Transverse colon (tissue), 4 donors: Measurements from ENCODE around the gene CEP57L1. TPM values are rescaled to one million over a fixed set of nuclear protein-coding genes. Genes with fewer than 3 reads are reported as not detected.

Source experiments
- DNase-seq: peaks from one replicate; pipeline ENCODE4 v3.0.0-alpha.2; 2019
- H3K27ac ChIP-seq, 4 donors: fragments of 200-600 bp; sonication (generic); 2 replicates each; pipeline ENCODE4 v1.5.1; 2016 to 2018; ENCODE audit warnings: inconsistent platforms in 4 of 4
- H3K27me3 ChIP-seq: fragments of 200-600 bp; sonication (generic); 2 replicates; pipeline ENCODE4 v1.5.1; 2017; ENCODE audit warnings: inconsistent platforms
- H3K36me3 ChIP-seq, 4 donors: fragments of 200-600 bp; sonication (generic); 2 replicates each; pipeline ENCODE4 v1.5.1; 2017 to 2019; ENCODE audit warnings: inconsistent platforms in 4 of 4
- H3K4me1 ChIP-seq, 4 donors: fragments of 200-600 bp; sonication (generic); 2 replicates each; pipeline ENCODE4 v1.5.1; 2017 to 2020; ENCODE audit warnings: inconsistent platforms in 4 of 4
- H3K4me3 ChIP-seq, 4 donors: fragments of 200-600 bp; sonication (generic); 1 replicate in 1 of 4; 2 replicates in 3 of 4; pipeline versions ENCODE4 v1.5.1 to v1.6.1; 2017 to 2019; ENCODE audit warnings: inconsistent platforms in 4 of 4
- H3K9me3 ChIP-seq, 2 donors: fragments of 200-600 bp; sonication (generic); 2 replicates each; pipeline ENCODE4 v1.5.1; 2017 to 2019; ENCODE audit warnings: inconsistent platforms in 2 of 2
- CTCF ChIP-seq, 5 experiments: fragments of 200-600 bp in 3 of 5; fragments of 450-650 bp in 2 of 5; sonication (generic) in 3 of 5; IDR thresholded peaks; 1 replicate in 2 of 5; 2 replicates in 3 of 5; pipeline ENCODE4 v1.5.1; 2016 to 2017; ENCODE audit warnings: antibody characterized with exemption in 5 of 5, inconsistent platforms in 3 of 5, mild to moderate bottlenecking in 2 of 5, moderate library complexity in 1 of 5
- EP300 ChIP-seq: sonication (generic); formaldehyde crosslinking; IDR thresholded peaks from one replicate; pipeline ENCODE4 v1.6.1; 2017; ENCODE audit warnings: antibody characterized with exemption, low read depth
- POLR2A ChIP-seq: fragments of 450-650 bp; IDR thresholded peaks from one replicate; pipeline ENCODE4 v1.6.1; 2016; ENCODE audit warnings: antibody characterized with exemption, mild to moderate bottlenecking, moderate library complexity
- POLR2AphosphoS5 ChIP-seq, 3 donors: sonication (generic); formaldehyde crosslinking; IDR thresholded peaks; one replicate each; pipeline ENCODE4 v1.6.1; 2016; ENCODE audit warnings: antibody characterized with exemption in 3 of 3
- WGBS, 2 donors: methylation state at CpG; one replicate each; pipeline ENCODE4 v1.1.5; 2018; ENCODE audit warnings: low coverage in 1 of 2; 5-methylcytosine and 5-hydroxymethylcytosine counted together
- in situ Hi-C, 4 donors: fragments of 200-750 bp; cut with MboI; loops; one replicate each; pipeline versions ENCODE4 v1.15.0 to v1.15.1; 2017; ENCODE audit warnings: low sequenced_read_pairs in 3 of 4, low pct_ligation_motif_present in 1 of 4, low pct_unique_long_range_greater_than_20kb in 1 of 4
- intact Hi-C: fragments of 100-400 bp; cut with DNase I; formaldehyde crosslinking; loops from one replicate; pipeline ENCODE4 v1.15.1; 2023; ENCODE audit warnings: low total_unique reads
- total RNA-seq, 4 donors: library from RNA; depleted of rRNA; stranded (reverse); fragments of >200 nt; gene quantifications; one replicate each; pipeline ENCODE4 v1.1.0, GENCODE V29; 2016

The CEP57L1 gene
- total RNA-seq, 4 donors from 2014 or later: 1.9 to 29.5 (median 9.5) TPM

DNA sequence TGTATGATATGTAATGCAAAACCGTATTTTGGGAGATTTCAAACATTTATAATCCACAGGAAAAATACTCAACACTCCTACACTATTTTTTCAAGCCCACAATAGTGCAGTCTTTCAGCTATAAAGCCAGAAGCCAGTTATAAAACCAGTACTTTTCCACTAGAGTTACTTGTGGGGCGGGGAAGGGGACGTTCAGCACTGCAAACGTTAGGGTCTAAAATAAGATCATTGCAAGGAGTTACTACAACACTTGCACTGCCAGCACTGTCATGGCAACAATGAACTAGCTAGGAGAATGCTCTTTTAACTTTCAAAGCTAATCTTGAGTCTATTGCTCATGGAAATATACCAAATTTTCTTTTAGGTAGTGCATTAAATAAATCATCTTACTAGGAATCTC lies 15.3 kb upstream of the CEP57L1 start:
- Histone ChIP-seq H3K9me3 (no peaks in the 10 kb centered on the region), H3K4me1 (peaks cover 0 to 47% (median 15%) of the 10 kb centered on the region in 4 donors), H3K27ac (peak overlapping the region; percentile 26 to 65 (median 54)), H3K27me3 (no peaks in the 10 kb centered on the region), H3K4me3 (no peak overlapping the region), H3K36me3 (no peaks in the 10 kb centered on the region)
- intact Hi-C loops: loop anchor here (10.0 kb wide), 1 partner anchor 535 kb away; no protein-coding TSS in a partner anchor
- WGBS, 2 donors: 34 to 38% methylated on average over 4 of the region's 4 CpGs
- no peak for DNase-seq
- TF ChIP-seq POLR2AphosphoS5 (IDR thresholded peaks at IDR 0.05) (peak in 1 of 3 donors; percentile 8), POLR2A (no peak)
- in situ Hi-C loops: loop anchor here in 3 of 4 donors (10.0 to 25.0 kb wide), 2 partner anchors 535 to 1118 kb away; partner anchors contain the start of gene SEC63 (in 1 of the 3)

- Histone ChIP-seq H3K27me3 (no peaks in the 10 kb centered on the region), H3K4me1 (peaks cover 0 to 43% (median 14%) of the 10 kb centered on the region in 4 donors), H3K27ac (peak overlapping the region in 1 of 4 donors; percentile 28), H3K36me3 (no peaks in the 10 kb centered on the region), H3K9me3 (no peaks in the 10 kb centered on the region), H3K4me3 (no peak overlapping the region)
- TF ChIP-seq CTCF (IDR thresholded peaks at IDR 0.05): no peak
- TF ChIP-seq POLR2A: no peak
- no peak for TF ChIP-seq POLR2AphosphoS5 (IDR thresholded peaks at IDR 0.05)
- TF ChIP-seq EP300: no peak
- intact Hi-C loops: no loop called here
- 89% methylated on average over 1 of the region's 1 CpG for whole genome bisulfite sequencing, 2 donors
- DNase-seq: no peak
- in situ Hi-C loops: loop anchor here in 1 of 4 donors (25.0 kb wide), 1 partner anchor 1119 kb away; the partner anchor contains the start of gene SEC63
These were observed 14.3 kb upstream of the CEP57L1 start for GRCh38 chr6:109081026-109081425.

DNA sequence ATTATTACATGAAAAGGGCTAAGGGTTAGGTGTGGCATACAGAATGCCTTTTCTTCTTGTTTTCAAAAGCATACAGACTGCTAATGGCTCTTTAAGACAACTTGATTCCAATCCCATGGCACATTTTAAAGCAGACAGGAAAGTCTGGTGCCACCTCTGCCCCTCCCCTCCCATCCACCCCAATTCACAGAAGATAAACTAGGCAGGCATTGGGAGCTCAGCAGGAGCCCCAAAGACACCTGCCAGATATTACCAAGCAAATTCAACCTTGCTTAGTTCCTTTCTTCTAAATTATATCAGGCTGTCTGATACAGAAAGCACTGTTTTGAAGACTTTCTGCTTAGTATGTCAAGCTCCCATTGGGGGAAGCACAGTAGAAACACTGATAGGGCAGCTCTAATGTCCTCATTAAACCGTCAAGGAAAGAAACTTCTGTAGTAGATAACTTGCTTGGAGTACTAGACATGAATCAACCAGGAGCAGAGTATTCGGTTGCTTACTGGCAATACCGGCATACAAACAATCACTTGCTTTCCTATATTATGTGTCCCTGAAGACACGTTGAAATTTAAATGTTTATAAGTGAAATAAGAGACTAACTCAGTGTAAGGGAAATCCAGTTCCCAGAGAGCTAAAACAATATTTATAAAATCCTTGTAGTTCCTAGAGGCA lies 13.7 kb upstream of the CEP57L1 start:
- intact Hi-C loops: no loop called here
- H3K27ac ChIP-seq: peak overlapping the region in 3 of 4 donors; percentile 10 to 28 (median 14)
- DNase-seq: no peak
- H3K4me3 ChIP-seq: no peak overlapping the region
- H3K9me3 ChIP-seq: no peaks in the 10 kb centered on the region
- TF ChIP-seq POLR2A (no peak), CTCF (IDR thresholded peaks at IDR 0.05) (no peak), EP300 (no peak), POLR2AphosphoS5 (IDR thresholded peaks at IDR 0.05) (no peak)
- H3K4me1 ChIP-seq: peaks cover 0 to 37% (median 11%) of the 10 kb centered on the region in 4 donors
- no peaks in the 10 kb centered on the region for H3K27me3 ChIP-seq
- in situ Hi-C loops: loop anchor here in 1 of 4 donors (25.0 kb wide), 1 partner anchor 1119 kb away; the partner anchor contains the start of gene SEC63
- no peaks in the 10 kb centered on the region for H3K36me3 ChIP-seq
- 82 to 84% methylated on average over 3 to 4 of the region's 4 CpGs for WGBS, 2 donors

GRCh38 chr6:109082188-109082577 lies 13.1 kb upstream of the CEP57L1 start:
- peak overlapping the region in 3 of 4 donors; percentile 10 to 28 (median 14) for H3K27ac ChIP-seq
- H3K27me3 ChIP-seq: no peaks in the 10 kb centered on the region
- intact Hi-C loops (no loop called here), in situ Hi-C loops (loop anchor here in 1 of 4 donors (25.0 kb wide), 1 partner anchor 1120 kb away; the partner anchor contains the start of gene SEC63)
- no peak for DNase-seq
- peaks cover 3 to 33% (median 10%) of the 10 kb centered on the region in 4 donors for H3K4me1 ChIP-seq
- no peaks in the 10 kb centered on the region for H3K9me3 ChIP-seq
- H3K4me3 ChIP-seq: no peak overlapping the region
- TF ChIP-seq POLR2A (no peak), POLR2AphosphoS5 (IDR thresholded peaks at IDR 0.05) (no peak), CTCF (IDR thresholded peaks at IDR 0.05) (peak in 1 of 5 experiments; percentile 9)
- H3K36me3 ChIP-seq: no peaks in the 10 kb centered on the region
- 90% methylated on average over 1 of the region's 1 CpG; no CpG with 5 or more reads in 1 of the 2 donors for WGBS, 2 donors
